GM12878 (cell line): Measurements from ENCODE around the gene DIDO1. TPM values are rescaled to one million over a fixed set of nuclear protein-coding genes. Genes with fewer than 3 reads are reported as not detected.

Source experiments
- ATAC-seq: fragments of 200-7000 bp; cut with Tn5 transposase; 3 replicates; pipeline ENCODE4 v1.9.1; 2020; ENCODE audit warnings: mild to moderate bottlenecking, moderate library complexity
- BruUV-seq: library from RNA; stranded (reverse); fragments of 400-500 nt; replicated peaks from 2 replicates; lab custom pipeline; 2021; lab: Mats Ljungman, UMichigan
- CTCF ChIA-PET: fragments of 300-600 bp; sonication (Branson Sonifier 250); formaldehyde crosslinking; extraction: SDS; loops from one replicate; lab custom pipeline; 2021; ENCODE audit warnings: inconsistent platforms; lab: Yijun Ruan, JAX
- POLR2A ChIA-PET: fragments of 350-600 bp; formaldehyde crosslinking; extraction: SDS; loops from one replicate; lab custom pipeline; 2021; ENCODE audit warnings: inconsistent platforms; lab: Charles Lee
- RAD21 ChIA-PET: fragments of 300-600 bp; sonication (Branson Sonifier 250); formaldehyde crosslinking; loops from one replicate; lab custom pipeline; 2023; ENCODE audit warnings: antibody characterized with exemption; ENCODE audit not compliant: unreplicated experiment; lab: Charles Lee
- SMC1A ChIA-PET: fragments of 300-600 bp; sonication (Branson Sonifier 250); formaldehyde crosslinking; loops from one replicate; lab custom pipeline; 2023; ENCODE audit not compliant: unreplicated experiment, uncharacterized antibody; lab: Charles Lee
- DNase-seq: peaks from one replicate; pipeline ENCODE4 v3.0.0-alpha.2; 2011; ENCODE audit warnings: low read depth, low spot score
- FAIRE-seq: peaks from 3 replicates; lab custom pipeline; 2011; peaks lifted over from hg19 to GRCh38; lab: Jason Lieb, UNC
- H2AFZ ChIP-seq: 2 replicates; pipeline ENCODE4 v1.6.0; 2011; ENCODE audit warnings: low read depth, low read length, control low read depth; ENCODE audit not compliant: control insufficient read depth
- H3K27ac ChIP-seq: 2 replicates; pipeline ENCODE4 v1.5.1; 2011; ENCODE audit warnings: control low read depth; ENCODE audit not compliant: control insufficient read depth, insufficient read depth
- H3K27me3 ChIP-seq, 2 experiments: replicated peaks in 1 of 2; 2 replicates each; pipeline versions ENCODE4 v1.6.0 to v1.6.1; 2011; ENCODE audit warnings: low read length in 1 of 2; ENCODE audit not compliant: control insufficient read depth in 2 of 2, insufficient read depth in 2 of 2
- H3K36me3 ChIP-seq, 2 experiments: 2 replicates each; pipeline ENCODE4 v1.5.1; 2011; ENCODE audit warnings: low read length in 1 of 2; ENCODE audit not compliant: control insufficient read depth in 2 of 2, insufficient read depth in 2 of 2
- H3K4me1 ChIP-seq: 2 replicates; pipeline ENCODE4 v1.6.1; 2011; ENCODE audit warnings: mild to moderate bottlenecking, low read length, moderate library complexity, mixed read lengths; ENCODE audit not compliant: control insufficient read depth, insufficient read depth
- H3K4me2 ChIP-seq: 2 replicates; pipeline ENCODE4 v1.6.0; 2011; ENCODE audit warnings: control low read depth; ENCODE audit not compliant: control insufficient read depth, insufficient read depth
- H3K4me3 ChIP-seq: fragments of 200-600 bp; sonication (generic); 2 replicates; pipeline ENCODE4 v1.5.1; 2016
- H3K79me2 ChIP-seq: 2 replicates; pipeline ENCODE4 v1.6.0; 2011; ENCODE audit warnings: low read length; ENCODE audit not compliant: control insufficient read depth, insufficient read depth
- H3K9ac ChIP-seq: 2 replicates; pipeline ENCODE4 v1.8.0; 2011; ENCODE audit warnings: low read length, control low read depth, mixed read lengths; ENCODE audit not compliant: control insufficient read depth, insufficient read depth
- H3K9me3 ChIP-seq: replicated peaks from 3 replicates; pipeline ENCODE4 v1.5.1; 2011; ENCODE audit warnings: mild to moderate bottlenecking, low read length; ENCODE audit not compliant: control insufficient read depth, insufficient read depth
- H4K20me1 ChIP-seq: 2 replicates; pipeline ENCODE4 v1.6.0; 2011; ENCODE audit not compliant: control insufficient read depth, insufficient read depth
- CBX5 ChIP-seq: sonication (generic); IDR thresholded peaks from 2 replicates; pipeline ENCODE4 v1.6.1; 2016; ENCODE audit warnings: low read depth, moderate library complexity, mild to moderate bottlenecking, inconsistent platforms
- CHD4 ChIP-seq: fragments of 200-600 bp; sonication (generic); IDR thresholded peaks from 2 replicates; pipeline ENCODE4 v1.6.1; 2016; ENCODE audit warnings: mild to moderate bottlenecking
- EP300 ChIP-seq, 2 experiments: fragments of 150-350 bp in 1 of 2; IDR thresholded peaks; 2 replicates each; pipeline ENCODE4 v1.6.1; 2011 to 2012; ENCODE audit warnings: low read depth in 2 of 2, low read length in 2 of 2, borderline replicate concordance in 1 of 2, improper control_type of control experiment in 1 of 2, inconsistent platforms in 1 of 2; ENCODE audit not compliant: control insufficient read depth in 1 of 2
- LARP7 ChIP-seq: fragments of 450-650 bp; IDR thresholded peaks from 2 replicates; pipeline ENCODE4 v1.6.1; 2017; ENCODE audit warnings: mild to moderate bottlenecking
- NFYB ChIP-seq: IDR thresholded peaks from 2 replicates; pipeline ENCODE4 v1.6.1; 2011; ENCODE audit warnings: low read depth, mild to moderate bottlenecking, low read length, improper control_type of control experiment, moderate library complexity; ENCODE audit not compliant: insufficient read depth
- NR2C1 ChIP-seq: fragments of 450-650 bp; IDR thresholded peaks from 2 replicates; pipeline ENCODE4 v1.6.1; 2017; ENCODE audit warnings: antibody characterized with exemption, mild to moderate bottlenecking, moderate library complexity
- POLR2AphosphoS5 ChIP-seq: IDR thresholded peaks from 2 replicates; pipeline ENCODE4 v1.6.1; 2011; ENCODE audit warnings: mild to moderate bottlenecking, low read length, inconsistent platforms
- RCOR1 ChIP-seq: conservative IDR thresholded peaks from 2 replicates; pipeline ENCODE4 v1.6.1; 2012; ENCODE audit warnings: low read depth, low read length, improper control_type of control experiment
- ZNF207 ChIP-seq: fragments of 450-650 bp; IDR thresholded peaks from 2 replicates; pipeline ENCODE4 v1.6.1; 2014; ENCODE audit warnings: antibody characterized with exemption, mild to moderate bottlenecking, borderline replicate concordance
- ZNF217 ChIP-seq: fragments of 450-650 bp; IDR thresholded peaks from 2 replicates; pipeline ENCODE4 v1.6.1; 2017; ENCODE audit warnings: antibody characterized with exemption, mild to moderate bottlenecking
- WGBS: methylation state at CpG from one replicate; pipeline ENCODE4 v1.1.6; 2016; ENCODE audit warnings: low lambda C conversion rate; ENCODE audit not compliant: insufficient replicate concordance, insufficient coverage; ENCODE audit errors: missing lambda C conversion rate; 5-methylcytosine and 5-hydroxymethylcytosine counted together
- in situ Hi-C: fragments of 300-500 bp; cut with MboI; formaldehyde crosslinking; loops from 9 replicates; pipeline ENCODE4 v1.14.3; 2018; ENCODE audit warnings: mixed read lengths
- intact Hi-C: fragments of 100-400 bp; cut with micrococcal nuclease; formaldehyde crosslinking; loops from one replicate; pipeline ENCODE4 v1.14.2; 2022; ENCODE audit not compliant: unreplicated experiment
- polyA plus RNA-seq, 11 experiments: library from polyadenylated mRNA; depleted of rRNA in 4 of 11; unstranded in 6 of 11; stranded (reverse) in 5 of 11; fragments of >200 nt; fragmentation: Nextera tagmentation in 4 of 11; fragmentation: Illumina TruSeq in 1 of 11; extraction: Ambion mirVana in 4 of 11; extraction: Trizol in 1 of 11; gene quantifications; 1 replicate in 1 of 11; 2 replicates in 10 of 11; pipeline versions ENCODE4 v1.2.1 to v1.2.3, GENCODE V29; 2011 to 2016; ENCODE audit warnings: inconsistent platforms in 2 of 11, missing spikeins in 2 of 11, low read depth in 1 of 11
- total RNA-seq, 4 experiments: library from RNA; depleted of rRNA in 3 of 4; stranded (reverse); fragments of >200 nt in 3 of 4; fragmentation: Illumina TruSeq in 1 of 4; extraction: Trizol in 1 of 4; gene quantifications; 2 replicates each; pipeline versions ENCODE4 v1.2.1 to v1.2.3, GENCODE V29; 2013 to 2021
- TF ChIP-seq, protein P1 (sequence below): fragments of 450-650 bp; IDR thresholded peaks from 2 replicates; pipeline ENCODE4 v1.6.1; 2018; ENCODE audit warnings: borderline replicate concordance, mild to moderate bottlenecking; ENCODE audit not compliant: partially characterized antibody
- TF ChIP-seq, protein P2 (sequence below): fragments of 450-650 bp; IDR thresholded peaks from 2 replicates; pipeline ENCODE4 v1.6.1; 2017; ENCODE audit warnings: mild to moderate bottlenecking, moderate library complexity
- TF ChIP-seq, protein P3 (sequence below): IDR thresholded peaks from 2 replicates; pipeline ENCODE4 v1.6.1; 2012; ENCODE audit warnings: mild to moderate bottlenecking, low read depth, low read length

The DIDO1 gene
- total and polyA plus RNA-seq, 10 of the 15 experiments (the other 5 are each of a cell fraction or from before 2014, with no cell fraction given): 5.5 to 56.4 (median 38.4) TPM

DNA sequence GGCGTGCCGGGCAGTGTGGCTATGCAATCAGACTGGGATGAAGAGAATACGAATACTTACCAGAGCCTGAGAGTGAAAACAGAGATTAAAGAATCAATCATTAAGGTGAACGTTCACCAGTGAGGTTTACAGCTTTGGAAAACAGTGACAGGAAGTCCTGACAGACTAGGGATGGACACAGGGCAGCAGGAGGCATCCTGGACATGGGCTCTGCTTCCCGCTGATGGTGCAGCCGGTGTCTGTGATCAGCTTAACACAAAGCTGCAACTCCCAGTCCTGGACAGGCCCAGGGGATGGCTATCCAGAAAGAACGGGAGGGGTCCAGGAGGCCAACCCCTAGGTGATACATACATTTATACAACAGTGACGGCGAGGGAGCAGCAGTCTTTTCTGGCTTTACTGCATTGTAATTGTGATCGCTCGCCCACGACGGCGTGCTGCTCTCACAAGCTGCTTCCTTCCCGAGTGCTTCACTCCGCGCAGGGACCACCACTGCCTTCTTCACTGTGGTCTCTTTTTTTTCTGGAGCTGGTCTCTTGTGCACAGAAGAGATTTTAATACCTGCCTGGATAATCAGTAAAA is 20.7 kb downstream of the DIDO1 start:
- Histone ChIP-seq H2AFZ (no peak overlapping the region), H3K4me2 (no peak overlapping the region), H3K4me1 (peaks cover 6% of the 10 kb centered on the region), H3K27me3 (no peaks in the 10 kb centered on the region), H3K9ac (no peak overlapping the region), H3K27ac (no peak overlapping the region), H3K4me3 (no peak overlapping the region), H3K36me3 (peaks cover 43 to 55% of the 10 kb centered on the region in 2 experiments), H3K79me2 (no peaks in the 10 kb centered on the region), H4K20me1 (peaks cover 5% of the 10 kb centered on the region; the same call in 1 of the 2 replicates), H3K9me3 (no peaks in the 10 kb centered on the region)
- intact Hi-C loops: no loop called here
- BruUV-seq: no TSS peak
- ChIA-PET RAD21 (no interaction called here), POLR2A (no interaction called here), CTCF (no interaction called here), SMC1A (no interaction called here)
- FAIRE-seq: no peak
- ATAC-seq: no peak
- in situ Hi-C loops: no loop called here
- TF ChIP-seq, protein P1, sequence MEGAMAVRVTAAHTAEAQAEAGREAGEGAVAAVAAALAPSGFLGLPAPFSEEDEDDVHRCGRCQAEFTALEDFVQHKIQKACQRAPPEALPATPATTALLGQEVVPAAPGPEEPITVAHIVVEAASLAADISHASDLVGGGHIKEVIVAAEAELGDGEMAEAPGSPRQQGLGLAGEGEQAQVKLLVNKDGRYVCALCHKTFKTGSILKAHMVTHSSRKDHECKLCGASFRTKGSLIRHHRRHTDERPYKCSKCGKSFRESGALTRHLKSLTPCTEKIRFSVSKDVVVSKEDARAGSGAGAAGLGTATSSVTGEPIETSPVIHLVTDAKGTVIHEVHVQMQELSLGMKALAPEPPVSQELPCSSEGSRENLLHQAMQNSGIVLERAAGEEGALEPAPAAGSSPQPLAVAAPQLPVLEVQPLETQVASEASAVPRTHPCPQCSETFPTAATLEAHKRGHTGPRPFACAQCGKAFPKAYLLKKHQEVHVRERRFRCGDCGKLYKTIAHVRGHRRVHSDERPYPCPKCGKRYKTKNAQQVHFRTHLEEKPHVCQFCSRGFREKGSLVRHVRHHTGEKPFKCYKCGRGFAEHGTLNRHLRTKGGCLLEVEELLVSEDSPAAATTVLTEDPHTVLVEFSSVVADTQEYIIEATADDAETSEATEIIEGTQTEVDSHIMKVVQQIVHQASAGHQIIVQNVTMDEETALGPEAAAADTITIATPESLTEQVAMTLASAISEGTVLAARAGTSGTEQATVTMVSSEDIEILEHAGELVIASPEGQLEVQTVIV: no peak
- no peak for TF ChIP-seq LARP7
- no peak for TF ChIP-seq ZNF207
- TF ChIP-seq CBX5: no peak
- TF ChIP-seq POLR2AphosphoS5: no peak
- no peak for TF ChIP-seq EP300 (IDR thresholded peaks at IDR 0.05; ENCODE audit: borderline replicate concordance in 1 of 2, control insufficient read depth in 1 of 2, low read depth in 2 of 2, low read length in 2 of 2)
- TF ChIP-seq, protein P2, sequence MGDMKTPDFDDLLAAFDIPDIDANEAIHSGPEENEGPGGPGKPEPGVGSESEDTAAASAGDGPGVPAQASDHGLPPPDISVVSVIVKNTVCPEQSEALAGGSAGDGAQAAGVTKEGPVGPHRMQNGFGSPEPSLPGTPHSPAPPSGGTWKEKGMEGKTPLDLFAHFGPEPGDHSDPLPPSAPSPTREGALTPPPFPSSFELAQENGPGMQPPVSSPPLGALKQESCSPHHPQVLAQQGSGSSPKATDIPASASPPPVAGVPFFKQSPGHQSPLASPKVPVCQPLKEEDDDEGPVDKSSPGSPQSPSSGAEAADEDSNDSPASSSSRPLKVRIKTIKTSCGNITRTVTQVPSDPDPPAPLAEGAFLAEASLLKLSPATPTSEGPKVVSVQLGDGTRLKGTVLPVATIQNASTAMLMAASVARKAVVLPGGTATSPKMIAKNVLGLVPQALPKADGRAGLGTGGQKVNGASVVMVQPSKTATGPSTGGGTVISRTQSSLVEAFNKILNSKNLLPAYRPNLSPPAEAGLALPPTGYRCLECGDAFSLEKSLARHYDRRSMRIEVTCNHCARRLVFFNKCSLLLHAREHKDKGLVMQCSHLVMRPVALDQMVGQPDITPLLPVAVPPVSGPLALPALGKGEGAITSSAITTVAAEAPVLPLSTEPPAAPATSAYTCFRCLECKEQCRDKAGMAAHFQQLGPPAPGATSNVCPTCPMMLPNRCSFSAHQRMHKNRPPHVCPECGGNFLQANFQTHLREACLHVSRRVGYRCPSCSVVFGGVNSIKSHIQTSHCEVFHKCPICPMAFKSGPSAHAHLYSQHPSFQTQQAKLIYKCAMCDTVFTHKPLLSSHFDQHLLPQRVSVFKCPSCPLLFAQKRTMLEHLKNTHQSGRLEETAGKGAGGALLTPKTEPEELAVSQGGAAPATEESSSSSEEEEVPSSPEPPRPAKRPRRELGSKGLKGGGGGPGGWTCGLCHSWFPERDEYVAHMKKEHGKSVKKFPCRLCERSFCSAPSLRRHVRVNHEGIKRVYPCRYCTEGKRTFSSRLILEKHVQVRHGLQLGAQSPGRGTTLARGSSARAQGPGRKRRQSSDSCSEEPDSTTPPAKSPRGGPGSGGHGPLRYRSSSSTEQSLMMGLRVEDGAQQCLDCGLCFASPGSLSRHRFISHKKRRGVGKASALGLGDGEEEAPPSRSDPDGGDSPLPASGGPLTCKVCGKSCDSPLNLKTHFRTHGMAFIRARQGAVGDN: no peak
- TF ChIP-seq CHD4: no peak
- no peak for TF ChIP-seq NFYB
- no peak for TF ChIP-seq ZNF217
- no peak for TF ChIP-seq RCOR1
- TF ChIP-seq, protein P3, sequence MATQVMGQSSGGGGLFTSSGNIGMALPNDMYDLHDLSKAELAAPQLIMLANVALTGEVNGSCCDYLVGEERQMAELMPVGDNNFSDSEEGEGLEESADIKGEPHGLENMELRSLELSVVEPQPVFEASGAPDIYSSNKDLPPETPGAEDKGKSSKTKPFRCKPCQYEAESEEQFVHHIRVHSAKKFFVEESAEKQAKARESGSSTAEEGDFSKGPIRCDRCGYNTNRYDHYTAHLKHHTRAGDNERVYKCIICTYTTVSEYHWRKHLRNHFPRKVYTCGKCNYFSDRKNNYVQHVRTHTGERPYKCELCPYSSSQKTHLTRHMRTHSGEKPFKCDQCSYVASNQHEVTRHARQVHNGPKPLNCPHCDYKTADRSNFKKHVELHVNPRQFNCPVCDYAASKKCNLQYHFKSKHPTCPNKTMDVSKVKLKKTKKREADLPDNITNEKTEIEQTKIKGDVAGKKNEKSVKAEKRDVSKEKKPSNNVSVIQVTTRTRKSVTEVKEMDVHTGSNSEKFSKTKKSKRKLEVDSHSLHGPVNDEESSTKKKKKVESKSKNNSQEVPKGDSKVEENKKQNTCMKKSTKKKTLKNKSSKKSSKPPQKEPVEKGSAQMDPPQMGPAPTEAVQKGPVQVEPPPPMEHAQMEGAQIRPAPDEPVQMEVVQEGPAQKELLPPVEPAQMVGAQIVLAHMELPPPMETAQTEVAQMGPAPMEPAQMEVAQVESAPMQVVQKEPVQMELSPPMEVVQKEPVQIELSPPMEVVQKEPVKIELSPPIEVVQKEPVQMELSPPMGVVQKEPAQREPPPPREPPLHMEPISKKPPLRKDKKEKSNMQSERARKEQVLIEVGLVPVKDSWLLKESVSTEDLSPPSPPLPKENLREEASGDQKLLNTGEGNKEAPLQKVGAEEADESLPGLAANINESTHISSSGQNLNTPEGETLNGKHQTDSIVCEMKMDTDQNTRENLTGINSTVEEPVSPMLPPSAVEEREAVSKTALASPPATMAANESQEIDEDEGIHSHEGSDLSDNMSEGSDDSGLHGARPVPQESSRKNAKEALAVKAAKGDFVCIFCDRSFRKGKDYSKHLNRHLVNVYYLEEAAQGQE: no peak
- TF ChIP-seq NR2C1: no peak
- 93% methylated on average over 17 of the region's 17 CpGs for WGBS
- DNase-seq: no peak
